Subcutaneous abdominal adipose tissue (tissue), 5 donors: Measurements from ENCODE around the gene STEAP1.
"Not testable (repeated sequence)": the region's sequence is repeated elsewhere in the genome, so short reads cannot be mapped to it uniquely, and the experiment has no call there.

ENCODE experiments used
- H3K27ac ChIP-seq: one replicate; pipeline ENCODE4 v1.7.0; 2013; ENCODE audit warnings: low read depth, mild to moderate bottlenecking, inconsistent platforms, low read length, moderate library complexity
- H3K27me3 ChIP-seq, 5 donors: one replicate each; pipeline ENCODE4 v1.7.0; 2013; ENCODE audit warnings: low read length in 5 of 5, inconsistent platforms in 1 of 5; ENCODE audit not compliant: control insufficient read depth in 5 of 5, insufficient read depth in 4 of 5
- H3K36me3 ChIP-seq, 5 donors: one replicate each; pipeline ENCODE4 v1.7.0; 2013; ENCODE audit warnings: low read length in 5 of 5; ENCODE audit not compliant: control insufficient read depth in 5 of 5, insufficient read depth in 5 of 5
- H3K4me1 ChIP-seq, 5 donors: one replicate each; pipeline ENCODE4 v1.7.0; 2013; ENCODE audit warnings: low read length in 5 of 5, mild to moderate bottlenecking in 3 of 5, moderate library complexity in 1 of 5; ENCODE audit not compliant: control insufficient read depth in 5 of 5, insufficient read depth in 5 of 5
- H3K4me3 ChIP-seq, 5 donors: one replicate each; pipeline ENCODE4 v1.7.0; 2013; ENCODE audit warnings: low read length in 5 of 5, low read depth in 1 of 5
- H3K9ac ChIP-seq, 5 donors: one replicate each; pipeline ENCODE4 v1.7.0; 2013; ENCODE audit warnings: low read length in 5 of 5, mild to moderate bottlenecking in 4 of 5, moderate library complexity in 3 of 5
- H3K9me3 ChIP-seq, 5 donors: one replicate each; pipeline ENCODE4 v1.7.0; 2013; ENCODE audit warnings: low read length in 5 of 5; ENCODE audit not compliant: control insufficient read depth in 5 of 5
- donor health status: healthy.
- donor health status: healthy.
- donor health status: healthy.
- donor health status: healthy.
- donor health status: healthy.

Gene STEAP1

GRCh38 chr7:90152642-90153253, 1.5 kb upstream of the STEAP1 start:
- H3K36me3 ChIP-seq, H3K9me3 ChIP-seq, H3K27me3 ChIP-seq, H3K4me3 ChIP-seq, H3K9ac ChIP-seq, H3K27ac ChIP-seq: not testable (repeated sequence)
- H3K4me1 ChIP-seq: peaks cover 0 to 13% (median 6%) of the 10 kb centered on the region in 5 donors

- peak overlapping the region in 3 of 5 donors; percentile 39 to 66 (median 62) for H3K4me3 ChIP-seq
Observed at GRCh38 chr7:90155206-90155605, 937 bp downstream of the STEAP1 start.

GRCh38 chr7:90157331-90157730, 3.1 kb downstream of the STEAP1 start:
- not testable (repeated sequence) for H3K9me3 ChIP-seq, H3K9ac ChIP-seq, H3K36me3 ChIP-seq, H3K27me3 ChIP-seq, H3K4me3 ChIP-seq
- Histone ChIP-seq H3K27ac (peak overlapping the region; percentile 93), H3K4me1 (peaks cover 0 to 13% (median 6%) of the 10 kb centered on the region in 5 donors)

More at GRCh38 chr7:90155206-90155605, 937 bp downstream of the STEAP1 start:
- Histone ChIP-seq H3K4me1 (peaks cover 0 to 13% (median 6%) of the 10 kb centered on the region in 5 donors), H3K9me3 (no peaks in the 10 kb centered on the region), H3K27me3 (no peaks in the 10 kb centered on the region), H3K36me3 (peaks cover 0 to 2% (median 0%) of the 10 kb centered on the region in 5 donors), H3K27ac (peak overlapping the region; percentile 93), H3K9ac (peak overlapping the region in 2 of 5 donors; percentile 47 to 78)

- H3K36me3 ChIP-seq, H3K9ac ChIP-seq, H3K4me3 ChIP-seq, H3K9me3 ChIP-seq, H3K27me3 ChIP-seq: not testable (repeated sequence)
- Histone ChIP-seq H3K4me1 (peaks cover 0 to 13% (median 6%) of the 10 kb centered on the region in 5 donors), H3K27ac (peak overlapping the region; percentile 51)
Observed at GRCh38 chr7:90157761-90158350, 3.6 kb downstream of the STEAP1 start.

- H3K27me3 ChIP-seq: no peaks in the 10 kb centered on the region
- H3K4me3 ChIP-seq: no peak overlapping the region
- H3K9me3 ChIP-seq: no peaks in the 10 kb centered on the region
- no peak overlapping the region for H3K27ac ChIP-seq
- peaks cover 0 to 20% (median 11%) of the 10 kb centered on the region in 5 donors for H3K36me3 ChIP-seq
- H3K4me1 ChIP-seq: no peaks in the 10 kb centered on the region
- H3K9ac ChIP-seq: no peak overlapping the region
Observed at GRCh38 chr7:90163534-90163933, 9.3 kb downstream of the STEAP1 start.

- Histone ChIP-seq H3K9ac (no peak overlapping the region), H3K4me1 (no peaks in the 10 kb centered on the region), H3K4me3 (no peak overlapping the region), H3K36me3 (peaks cover 0 to 20% (median 11%) of the 10 kb centered on the region in 5 donors), H3K27ac (no peak overlapping the region), H3K9me3 (no peaks in the 10 kb centered on the region), H3K27me3 (no peaks in the 10 kb centered on the region)
Observed at GRCh38 chr7:90165724-90166123, 11.5 kb downstream of the STEAP1 start.

GRCh38 chr7:90166153-90166552, 11.9 kb downstream of the STEAP1 start:
- peaks cover 0 to 20% (median 11%) of the 10 kb centered on the region in 5 donors for H3K36me3 ChIP-seq
- no peak overlapping the region for H3K4me3 ChIP-seq
- no peak overlapping the region for H3K9ac ChIP-seq
- no peak overlapping the region for H3K27ac ChIP-seq
- H3K27me3 ChIP-seq: no peaks in the 10 kb centered on the region
- H3K9me3 ChIP-seq: no peaks in the 10 kb centered on the region
- H3K4me1 ChIP-seq: no peaks in the 10 kb centered on the region

- Histone ChIP-seq H3K9ac (no peak overlapping the region), H3K27ac (no peak overlapping the region), H3K27me3 (no peaks in the 10 kb centered on the region), H3K4me3 (no peak overlapping the region), H3K4me1 (no peaks in the 10 kb centered on the region), H3K9me3 (no peaks in the 10 kb centered on the region), H3K36me3 (peaks cover 0 to 20% (median 11%) of the 10 kb centered on the region in 5 donors)
Observed at GRCh38 chr7:90167361-90167760, 13.1 kb downstream of the STEAP1 start.

GRCh38 chr7:90169891-90170290, 15.6 kb downstream of the STEAP1 start:
- Histone ChIP-seq H3K9ac (no peak overlapping the region), H3K9me3 (no peaks in the 10 kb centered on the region), H3K36me3 (no peaks in the 10 kb centered on the region), H3K27ac (no peak overlapping the region), H3K4me3 (no peak overlapping the region), H3K4me1 (no peaks in the 10 kb centered on the region), H3K27me3 (no peaks in the 10 kb centered on the region)

GRCh38 chr7:90172121-90172520, 17.9 kb downstream of the STEAP1 start:
- H3K4me3 ChIP-seq: no peak overlapping the region

More at GRCh38 chr7:90172121-90172520, 17.9 kb downstream of the STEAP1 start:
- Histone ChIP-seq H3K27me3 (no peaks in the 10 kb centered on the region), H3K4me1 (no peaks in the 10 kb centered on the region), H3K9ac (no peak overlapping the region), H3K9me3 (no peaks in the 10 kb centered on the region), H3K36me3 (no peaks in the 10 kb centered on the region), H3K27ac (no peak overlapping the region)
